NCI-H69 (cell line): Measurements from ENCODE around the gene SPAG16.

Experiments used
- DNase-seq: peaks from one replicate; lab custom pipeline; 2025; lab: John Stamatoyannopoulos, UW

SPAG16 gene

GRCh38 chr2:214277880-214278279, 993.6 kb downstream of the SPAG16 start:
- no peak for DNase-seq

GRCh38 chr2:214286011-214286410, 1001.7 kb downstream of the SPAG16 start:
- no peak for DNase-seq

- no peak for DNase-seq
Observed at GRCh38 chr2:214293593-214293992, 1009.3 kb downstream of the SPAG16 start.

- DNase-seq = no peak
Observed at GRCh38 chr2:214294426-214294825, 1010.2 kb downstream of the SPAG16 start.

- no peak for DNase-seq
Observed at GRCh38 chr2:214297423-214297822, 1013.2 kb downstream of the SPAG16 start.

- no peak for DNase-seq
Observed at GRCh38 chr2:214310319-214310718, 1026.1 kb downstream of the SPAG16 start.

- peak; percentile 62 for DNase-seq
Observed at GRCh38 chr2:214311031-214311533, 1026.8 kb downstream of the SPAG16 start.

GRCh38 chr2:214311931-214312749, 1027.9 kb downstream of the SPAG16 start:
- DNase-seq = no peak

GRCh38 chr2:214315324-214315723, 1031.1 kb downstream of the SPAG16 start:
- no peak for DNase-seq

- DNase-seq = no peak
Observed at GRCh38 chr2:214320211-214320610, 1035.9 kb downstream of the SPAG16 start.

- no peak for DNase-seq
Observed at GRCh38 chr2:214322662-214323061, 1038.4 kb downstream of the SPAG16 start.

- no peak for DNase-seq
Observed at GRCh38 chr2:214325404-214325803, 1041.1 kb downstream of the SPAG16 start.

GRCh38 chr2:214328941-214329340, 1044.7 kb downstream of the SPAG16 start:
- DNase-seq = no peak

- DNase-seq = no peak
Observed at GRCh38 chr2:214341646-214342045, 1057.4 kb downstream of the SPAG16 start.

GRCh38 chr2:214358506-214358905, 1074.2 kb downstream of the SPAG16 start:
- no peak for DNase-seq

GRCh38 chr2:214361116-214361515, 1076.9 kb downstream of the SPAG16 start:
- no peak for DNase-seq

- no peak for DNase-seq
Observed at GRCh38 chr2:214365549-214365948, 1081.3 kb downstream of the SPAG16 start.

GRCh38 chr2:214367171-214367570, 1082.9 kb downstream of the SPAG16 start:
- DNase-seq = no peak

GRCh38 chr2:214376618-214377285, 1092.5 kb downstream of the SPAG16 start:
- no peak for DNase-seq

- no peak for DNase-seq
Observed at GRCh38 chr2:214377286-214377624, 1093.0 kb downstream of the SPAG16 start.

- DNase-seq = peak; percentile 75
Observed at GRCh38 chr2:214378455-214379103, 1094.3 kb downstream of the SPAG16 start.

GRCh38 chr2:214379227-214379626, 1095.0 kb downstream of the SPAG16 start:
- DNase-seq = peak; percentile 36

GRCh38 chr2:214380681-214381080, 1096.4 kb downstream of the SPAG16 start:
- no peak for DNase-seq
